ENCODE results near the gene NSUN4. TPM values are rescaled to one million over a fixed set of nuclear protein-coding genes. Genes with fewer than 3 reads are reported as not detected.

Gene NSUN4
- total and polyA plus RNA-seq, 2 of the 13 experiments (the other 11 are each of a cell fraction or from before 2014, with no cell fraction given) = 21.5 to 23.5 TPM

- TF ChIP-seq PATZ1 (CRISPR knock-in tag; IDR thresholded peaks at IDR 0.05) = peak; percentile 13; the same call in 1 of the 2 replicates
- TF ChIP-seq KDM2A (CRISPR knock-in tag; IDR thresholded peaks at IDR 0.05; ENCODE audit: borderline replicate concordance, low read depth) = peak; percentile 39; the same call in 1 of the 2 replicates
- TF ChIP-seq NAIF1 (CRISPR knock-in tag; IDR thresholded peaks at IDR 0.05; ENCODE audit: borderline replicate concordance) = peak; percentile 53; the same call in 1 of the 2 replicates
- TF ChIP-seq SP140L (CRISPR knock-in tag; IDR thresholded peaks at IDR 0.05; ENCODE audit: borderline replicate concordance) = no peak
- TF ChIP-seq MAF1 (CRISPR knock-in tag; IDR thresholded peaks at IDR 0.05; ENCODE audit: borderline replicate concordance) = no peak
- TF ChIP-seq TRIM24 (CRISPR knock-in tag; IDR thresholded peaks at IDR 0.05) = no peak
- no peak for TF ChIP-seq HMGA1 (CRISPR knock-in tag; conservative IDR thresholded peaks at IDR 0.05)
- no peak for TF ChIP-seq NRL (CRISPR knock-in tag; IDR thresholded peaks at IDR 0.05; ENCODE audit: borderline replicate concordance)
- no peak for TF ChIP-seq JARID2 (CRISPR knock-in tag; IDR thresholded peaks at IDR 0.05; ENCODE audit: insufficient replicate concordance)
- TF ChIP-seq EP300 (IDR thresholded peaks at IDR 0.05; ENCODE audit: low read depth in 2 of 2, low read length in 2 of 2) = no peak
- no peak for TF ChIP-seq EP300 (CRISPR knock-in tag; IDR thresholded peaks at IDR 0.05; ENCODE audit: borderline replicate concordance)
- TF ChIP-seq KLF15 (CRISPR knock-in tag; IDR thresholded peaks at IDR 0.05; ENCODE audit: borderline replicate concordance) = peak; percentile 69; the same call in 1 of the 2 replicates
- no peak for TF ChIP-seq ZNF766 (CRISPR knock-in tag; IDR thresholded peaks at IDR 0.05; ENCODE audit: borderline replicate concordance)
- TF ChIP-seq ZNF83 (CRISPR knock-in tag; IDR thresholded peaks at IDR 0.05; ENCODE audit: borderline replicate concordance) = no peak
- no peak for TF ChIP-seq SMAD3 (CRISPR knock-in tag; IDR thresholded peaks at IDR 0.05)
- TF ChIP-seq KDM4B (CRISPR knock-in tag; IDR thresholded peaks at IDR 0.05) = no peak
- no peak for TF ChIP-seq RARA (CRISPR knock-in tag; IDR thresholded peaks at IDR 0.05)
- TF ChIP-seq MTF2 (CRISPR knock-in tag; IDR thresholded peaks at IDR 0.05; ENCODE audit: borderline replicate concordance) = no peak; the same call in 1 of the 2 replicates
- no peak for TF ChIP-seq KLF16 (CRISPR knock-in tag; IDR thresholded peaks at IDR 0.05)
- no peak for TF ChIP-seq ARID3A (IDR thresholded peaks at IDR 0.05; ENCODE audit: low read depth, low read length)
- no peak for TF ChIP-seq ZFP36L1 (CRISPR knock-in tag; IDR thresholded peaks at IDR 0.05)
- no peak; the same call in 1 of the 2 replicates for TF ChIP-seq ZNF790 (CRISPR knock-in tag; IDR thresholded peaks at IDR 0.05; ENCODE audit: borderline replicate concordance)
- no peak for TF ChIP-seq MIER2 (CRISPR knock-in tag; IDR thresholded peaks at IDR 0.05)
- no peak for TF ChIP-seq ATF6 (CRISPR knock-in tag; conservative IDR thresholded peaks at IDR 0.05)
- TF ChIP-seq AGO2 (optimal IDR thresholded peaks at IDR 0.05; ENCODE audit: low read depth, low read length) = peak; percentile 54
These were observed 38.6 kb upstream of the NSUN4 start (continued) for GRCh38 chr1:46301808-46302640.

All from HepG2 (cell line).